NCI-H1048 (cell line): ENCODE data around the gene DIP2C.

Experiments
- DNase-seq: peaks from one replicate; lab custom pipeline; 2025; lab: John Stamatoyannopoulos, UW

The DIP2C gene

DNA sequence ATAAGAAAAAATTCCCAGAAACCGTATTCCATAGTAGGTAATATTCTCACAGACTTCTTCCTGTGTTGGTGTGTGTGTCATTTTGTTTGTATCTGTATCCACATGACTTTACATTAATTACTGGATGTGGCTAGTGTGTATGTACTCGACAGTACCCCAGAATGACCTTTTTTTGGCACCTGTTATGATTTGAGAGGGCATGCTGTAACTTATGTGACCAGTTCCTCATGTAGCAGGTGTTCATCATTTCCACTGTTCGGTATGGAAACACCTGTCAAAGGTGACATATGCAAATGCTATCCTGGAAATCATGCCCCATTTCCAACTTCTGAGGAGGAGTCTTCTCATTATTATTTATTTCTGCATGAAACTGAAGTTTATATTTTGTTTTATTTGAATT, 464.9 kb downstream of the DIP2C start:
- DNase-seq, result no peak
